ENCODE measurements around the gene VEGFA.

Gene VEGFA

GRCh38 chr6:43773980-43774775 is 4.2 kb downstream of the VEGFA start:
- no peak for DNase-seq

- DNase-seq, result no peak
Observed at GRCh38 chr6:43774776-43775534, 4.9 kb downstream of the VEGFA start.

- DNase-seq, result no peak
Observed at GRCh38 chr6:43775535-43775885, 5.5 kb downstream of the VEGFA start.

- no peak for DNase-seq
Observed at GRCh38 chr6:43776115-43776798, 6.2 kb downstream of the VEGFA start.

GRCh38 chr6:43776799-43777776 is 7.1 kb downstream of the VEGFA start:
- no peak for DNase-seq

GRCh38 chr6:43778131-43778855 is 8.3 kb downstream of the VEGFA start:
- DNase-seq, result no peak

GRCh38 chr6:43778976-43779851 is 9.2 kb downstream of the VEGFA start:
- DNase-seq, result no peak

- DNase-seq, result no peak
Observed at GRCh38 chr6:43779852-43780236, 9.8 kb downstream of the VEGFA start.

GRCh38 chr6:43780293-43780692 is 10.3 kb downstream of the VEGFA start:
- no peak for DNase-seq

GRCh38 chr6:43780941-43781928 is 11.2 kb downstream of the VEGFA start:
- no peak for DNase-seq

GRCh38 chr6:43781941-43782704 is 12.1 kb downstream of the VEGFA start:
- no peak for DNase-seq

- DNase-seq, result no peak
Observed at GRCh38 chr6:43782764-43783513, 12.9 kb downstream of the VEGFA start.

GRCh38 chr6:43784049-43784855 is 14.2 kb downstream of the VEGFA start:
- no peak for DNase-seq

GRCh38 chr6:43785220-43785752 is 15.3 kb downstream of the VEGFA start:
- DNase-seq, result no peak

- DNase-seq, result no peak
Observed at GRCh38 chr6:43785904-43786303, 15.9 kb downstream of the VEGFA start.

GRCh38 chr6:43786664-43787329 is 16.8 kb downstream of the VEGFA start:
- DNase-seq, result no peak
